LNCaP clone FGC (cell line): ENCODE measurements around the gene LARGE2.

ENCODE experiments used
- DNase-seq: peaks from one replicate; pipeline ENCODE4 v3.0.0-alpha.2; 2011; ENCODE audit warnings: low read depth
- H3K4me3 ChIP-seq: 2 replicates; pipeline ENCODE4 v1.5.1; 2011; ENCODE audit warnings: mild to moderate bottlenecking, low read depth, low read length, control low read depth
- CTCF ChIP-seq: IDR thresholded peaks from 2 replicates; pipeline ENCODE4 v1.5.1; 2012; ENCODE audit warnings: mild to moderate bottlenecking; ENCODE audit not compliant: control insufficient read depth, insufficient read depth; ENCODE audit errors: extremely low read depth

LARGE2 gene

DNA sequence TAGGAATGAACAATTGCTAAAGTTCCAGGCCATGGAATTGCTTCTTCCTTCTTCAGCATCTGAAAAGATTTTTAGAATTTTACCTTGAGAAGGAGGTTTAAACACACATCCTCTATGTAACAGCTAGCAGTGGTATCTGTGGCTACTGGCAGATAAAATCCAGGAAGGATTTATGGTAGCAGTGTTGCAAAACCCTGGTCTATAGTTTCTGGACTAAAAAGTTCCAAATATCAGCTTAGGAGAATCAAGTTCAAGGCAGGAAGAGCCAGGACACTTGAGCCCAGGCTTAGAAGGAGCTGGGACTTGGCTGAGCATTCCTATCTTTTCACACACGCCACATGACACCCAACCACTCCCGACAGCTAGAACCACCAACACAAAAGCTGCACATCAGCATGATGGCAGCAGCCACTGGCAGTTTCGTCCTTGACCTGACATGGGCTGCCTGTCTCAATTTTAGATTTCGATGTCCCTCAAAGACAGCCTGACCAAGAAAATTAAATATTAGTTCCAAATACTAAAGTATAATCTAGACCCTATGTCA lies 14.1 kb downstream of the LARGE2 start:
- no peak for DNase-seq
- no peak for TF ChIP-seq CTCF

GRCh38 chr11:45937916-45938315 lies 15.5 kb downstream of the LARGE2 start:
- no peak for DNase-seq
- no peak for TF ChIP-seq CTCF
- H3K4me3 ChIP-seq: no peak overlapping the region

More for the DNA sequence above, 14.1 kb downstream of the LARGE2 start:
- no peak overlapping the region for H3K4me3 ChIP-seq

GRCh38 chr11:45939836-45940235 lies 17.4 kb downstream of the LARGE2 start:
- TF ChIP-seq CTCF: no peak
- H3K4me3 ChIP-seq: no peak overlapping the region
- no peak for DNase-seq

DNA sequence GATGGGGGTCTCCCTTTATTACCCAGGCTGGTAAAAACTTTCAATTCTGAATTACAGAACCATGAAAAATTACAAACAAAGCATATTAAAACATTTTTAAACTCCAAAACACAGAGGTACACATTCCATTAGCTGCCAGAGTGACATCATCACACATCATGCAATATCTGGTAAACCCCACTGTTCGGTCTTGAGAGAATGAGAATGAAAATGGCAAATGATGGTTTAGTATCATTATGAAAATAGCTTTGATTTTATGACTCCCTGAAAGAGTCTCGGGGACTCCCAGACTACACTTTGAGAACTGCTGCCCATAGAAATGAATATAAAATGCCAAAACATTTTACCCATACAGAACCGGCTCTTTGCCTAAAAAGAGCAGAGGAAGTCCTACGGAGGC lies 18.8 kb downstream of the LARGE2 start:
- H3K4me3 ChIP-seq: no peak overlapping the region
- TF ChIP-seq CTCF: no peak
- no peak for DNase-seq

- DNase-seq: no peak
- no peak overlapping the region for H3K4me3 ChIP-seq
- no peak for TF ChIP-seq CTCF
Observed at GRCh38 chr11:45942381-45942780, 19.9 kb downstream of the LARGE2 start.

GRCh38 chr11:45945397-45945999 lies 23.0 kb downstream of the LARGE2 start:
- no peak for TF ChIP-seq CTCF
- no peak overlapping the region for H3K4me3 ChIP-seq
- no peak for DNase-seq

DNA sequence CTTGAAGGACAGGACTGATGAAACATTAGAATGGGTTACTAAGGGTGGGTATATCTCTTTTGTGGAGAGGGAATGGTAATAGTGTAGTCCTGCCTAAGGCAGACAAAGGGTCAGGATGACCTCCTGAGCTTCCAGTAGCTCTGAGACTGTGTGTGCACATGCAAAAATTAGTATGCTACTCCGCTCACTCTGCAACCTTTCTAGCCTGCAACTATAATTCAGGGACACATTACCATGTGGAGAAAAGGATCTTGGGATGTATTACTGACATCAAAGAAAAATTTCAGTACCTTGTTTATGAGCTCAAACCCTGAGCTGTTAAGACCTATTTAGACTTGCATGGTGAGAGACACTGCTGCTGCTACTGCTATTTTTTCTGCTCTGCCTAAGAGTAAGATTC lies 25.4 kb downstream of the LARGE2 start:
- no peak overlapping the region for H3K4me3 ChIP-seq
- DNase-seq: no peak
- no peak for TF ChIP-seq CTCF
